ENCODE results near the gene MYO9B. TPM values are rescaled to one million over a fixed set of nuclear protein-coding genes. Genes with fewer than 3 reads are reported as not detected.

The MYO9B gene
- total and polyA plus RNA-seq, 2 donors (not counting 1 experiment from before 2014, with no cell fraction given), result 32.5 to 52.5 TPM

GRCh38 chr19:17194608-17195007 lies 119.0 kb downstream of the MYO9B start:
- Histone ChIP-seq H3K79me2 (ENCODE audit: control insufficient read depth, insufficient read depth, low read length) (no peaks in the 10 kb centered on the region), H2AFZ (ENCODE audit: low read length) (no peak overlapping the region), H3K27me3 (ENCODE audit: control insufficient read depth, insufficient read depth, low read length) (no peaks in the 10 kb centered on the region), H3K36me3 (ENCODE audit: control insufficient read depth, insufficient read depth, low read length) (peaks cover 40% of the 10 kb centered on the region), H3K4me3 (replicated peaks in 1 of 4; ENCODE audit: control extremely low read depth in 1 of 4, insufficient read depth in 1 of 4, low read depth in 3 of 4, low read length in 4 of 4) (no peak overlapping the region), H3K9me3 (ENCODE audit: control insufficient read depth, insufficient read depth, low read depth, low read length) (no peaks in the 10 kb centered on the region), H3K27ac (ENCODE audit: insufficient read depth, low read length) (no peak overlapping the region), H3K4me2 (ENCODE audit: extremely low read depth, insufficient read depth, low read length) (no peak overlapping the region), H3K9ac (ENCODE audit: insufficient read depth, low read length) (no peak overlapping the region), H4K20me1 (ENCODE audit: control insufficient read depth, extremely low read depth, insufficient read depth, low read length) (no peaks in the 10 kb centered on the region), H3K4me1 (ENCODE audit: control insufficient read depth, extremely low read depth, insufficient read depth, low read length) (no peaks in the 10 kb centered on the region)
- no peak for DNase-seq (ENCODE audit: low read depth in 2 of 2)
- TF ChIP-seq EZH2 (IDR thresholded peaks at IDR 0.05; ENCODE audit: low read length, missing control alignments), result no peak
- TF ChIP-seq CTCF (conservative IDR thresholded peaks at IDR 0.05 in 1 of 2, IDR thresholded peaks at IDR 0.05 in 1 of 2; ENCODE audit: low read depth in 1 of 2, low read length in 2 of 2), result no peak

- Histone ChIP-seq H3K4me1 (ENCODE audit: control insufficient read depth, extremely low read depth, insufficient read depth, low read length) (no peaks in the 10 kb centered on the region), H2AFZ (ENCODE audit: low read length) (no peak overlapping the region), H3K9ac (ENCODE audit: insufficient read depth, low read length) (no peak overlapping the region), H3K27ac (ENCODE audit: insufficient read depth, low read length) (no peak overlapping the region), H3K79me2 (ENCODE audit: control insufficient read depth, insufficient read depth, low read length) (no peaks in the 10 kb centered on the region), H3K27me3 (ENCODE audit: control insufficient read depth, insufficient read depth, low read length) (no peaks in the 10 kb centered on the region), H4K20me1 (ENCODE audit: control insufficient read depth, extremely low read depth, insufficient read depth, low read length) (no peaks in the 10 kb centered on the region), H3K4me2 (ENCODE audit: extremely low read depth, insufficient read depth, low read length) (no peak overlapping the region), H3K36me3 (ENCODE audit: control insufficient read depth, insufficient read depth, low read length) (peaks cover 40% of the 10 kb centered on the region), H3K4me3 (replicated peaks in 1 of 4; ENCODE audit: control extremely low read depth in 1 of 4, insufficient read depth in 1 of 4, low read depth in 3 of 4, low read length in 4 of 4) (no peak overlapping the region), H3K9me3 (ENCODE audit: control insufficient read depth, insufficient read depth, low read depth, low read length) (no peaks in the 10 kb centered on the region)
- TF ChIP-seq EZH2 (IDR thresholded peaks at IDR 0.05; ENCODE audit: low read length, missing control alignments), result no peak
- no peak for TF ChIP-seq CTCF (conservative IDR thresholded peaks at IDR 0.05 in 1 of 2, IDR thresholded peaks at IDR 0.05 in 1 of 2; ENCODE audit: low read depth in 1 of 2, low read length in 2 of 2)
- no peak for DNase-seq (ENCODE audit: low read depth in 2 of 2)
Observed at GRCh38 chr19:17195106-17195505, 119.5 kb downstream of the MYO9B start.

DNA sequence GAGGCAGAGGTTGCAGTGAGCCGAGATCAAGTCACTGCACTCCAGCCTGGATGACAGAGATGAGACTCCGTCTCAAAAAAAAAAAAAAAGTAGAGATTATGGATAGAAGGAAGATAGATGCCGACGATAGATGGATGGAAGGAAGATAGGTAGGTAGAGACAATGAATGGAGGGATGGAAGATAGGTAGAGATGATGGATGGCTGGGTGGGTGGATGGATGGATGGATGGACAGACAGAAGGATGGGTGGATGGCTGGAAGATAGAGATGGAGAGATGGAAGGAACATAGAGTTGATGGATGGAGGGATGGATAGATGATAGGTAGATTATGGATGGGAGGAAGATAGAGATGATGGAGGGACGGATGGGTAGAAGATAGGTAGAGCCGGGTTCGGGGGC lies 121.0 kb downstream of the MYO9B start:
- Histone ChIP-seq H3K36me3 (ENCODE audit: control insufficient read depth, insufficient read depth, low read length) (peaks cover 44% of the 10 kb centered on the region), H3K79me2 (ENCODE audit: control insufficient read depth, insufficient read depth, low read length) (no peaks in the 10 kb centered on the region), H4K20me1 (ENCODE audit: control insufficient read depth, extremely low read depth, insufficient read depth, low read length) (no peaks in the 10 kb centered on the region), H3K4me2 (ENCODE audit: extremely low read depth, insufficient read depth, low read length) (no peak overlapping the region), H3K4me1 (ENCODE audit: control insufficient read depth, extremely low read depth, insufficient read depth, low read length) (no peaks in the 10 kb centered on the region), H3K4me3 (replicated peaks in 1 of 4; ENCODE audit: control extremely low read depth in 1 of 4, insufficient read depth in 1 of 4, low read depth in 3 of 4, low read length in 4 of 4) (no peak overlapping the region), H2AFZ (ENCODE audit: low read length) (no peak overlapping the region), H3K27ac (ENCODE audit: insufficient read depth, low read length) (no peak overlapping the region), H3K9ac (ENCODE audit: insufficient read depth, low read length) (no peak overlapping the region), H3K9me3 (ENCODE audit: control insufficient read depth, insufficient read depth, low read depth, low read length) (no peaks in the 10 kb centered on the region), H3K27me3 (ENCODE audit: control insufficient read depth, insufficient read depth, low read length) (no peaks in the 10 kb centered on the region)
- no peak for TF ChIP-seq EZH2 (IDR thresholded peaks at IDR 0.05; ENCODE audit: low read length, missing control alignments)
- TF ChIP-seq CTCF (conservative IDR thresholded peaks at IDR 0.05 in 1 of 2, IDR thresholded peaks at IDR 0.05 in 1 of 2; ENCODE audit: low read depth in 1 of 2, low read length in 2 of 2), result no peak
- DNase-seq (ENCODE audit: low read depth in 2 of 2), result no peak
